ENCODE data around the gene MGMT.

GRCh38 chr10:129501652-129502436 is 34.8 kb downstream of the MGMT start:
- TF ChIP-seq EZH2 (IDR thresholded peaks at IDR 0.05; ENCODE audit: borderline replicate concordance, low read depth, low read length, severe bottlenecking), result no peak
- TF ChIP-seq, protein P1, sequence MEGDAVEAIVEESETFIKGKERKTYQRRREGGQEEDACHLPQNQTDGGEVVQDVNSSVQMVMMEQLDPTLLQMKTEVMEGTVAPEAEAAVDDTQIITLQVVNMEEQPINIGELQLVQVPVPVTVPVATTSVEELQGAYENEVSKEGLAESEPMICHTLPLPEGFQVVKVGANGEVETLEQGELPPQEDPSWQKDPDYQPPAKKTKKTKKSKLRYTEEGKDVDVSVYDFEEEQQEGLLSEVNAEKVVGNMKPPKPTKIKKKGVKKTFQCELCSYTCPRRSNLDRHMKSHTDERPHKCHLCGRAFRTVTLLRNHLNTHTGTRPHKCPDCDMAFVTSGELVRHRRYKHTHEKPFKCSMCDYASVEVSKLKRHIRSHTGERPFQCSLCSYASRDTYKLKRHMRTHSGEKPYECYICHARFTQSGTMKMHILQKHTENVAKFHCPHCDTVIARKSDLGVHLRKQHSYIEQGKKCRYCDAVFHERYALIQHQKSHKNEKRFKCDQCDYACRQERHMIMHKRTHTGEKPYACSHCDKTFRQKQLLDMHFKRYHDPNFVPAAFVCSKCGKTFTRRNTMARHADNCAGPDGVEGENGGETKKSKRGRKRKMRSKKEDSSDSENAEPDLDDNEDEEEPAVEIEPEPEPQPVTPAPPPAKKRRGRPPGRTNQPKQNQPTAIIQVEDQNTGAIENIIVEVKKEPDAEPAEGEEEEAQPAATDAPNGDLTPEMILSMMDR (IDR thresholded peaks at IDR 0.05; ENCODE audit: borderline replicate concordance, extremely low read depth, low read length, poor library complexity, severe bottlenecking), result no peak
